Measurements from ENCODE around the gene AP3B1. TPM values are rescaled to one million over a fixed set of nuclear protein-coding genes. Genes with fewer than 3 reads are reported as not detected.
A peak's percentile ranks its signal among the peaks of the same experiment; 100 is the strongest.

Gene AP3B1
- total RNA-seq, 2 donors from 2014 or later: 53.4 to 74.0 TPM

DNA sequence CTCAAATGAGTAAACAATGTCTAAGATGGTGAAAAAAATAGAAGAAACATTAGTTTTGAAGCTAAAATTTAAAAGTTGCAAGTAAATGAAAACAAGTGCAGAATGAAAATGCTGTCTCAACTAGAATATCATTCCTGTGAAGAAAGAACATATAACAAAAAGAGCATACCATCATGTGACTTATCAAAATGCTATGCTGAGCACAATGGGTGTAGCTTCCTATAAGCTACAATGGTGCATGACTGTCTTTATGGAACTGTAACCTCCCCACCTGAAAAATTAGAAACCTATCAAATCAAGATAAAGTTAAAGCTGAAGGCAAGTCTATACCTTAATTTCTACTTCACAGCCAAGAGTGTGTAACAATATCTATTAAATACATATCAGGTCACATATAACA lies 192.0 kb downstream of the AP3B1 start:
- DNase-seq: no peak
- H3K4me1 ChIP-seq (ENCODE audit: control insufficient read depth, insufficient read depth, low read length): peaks cover 3% of the 10 kb centered on the region
- no peak overlapping the region for H3K4me3 ChIP-seq (ENCODE audit: low read length)
- no peaks in the 10 kb centered on the region for H3K27me3 Mint-ChIP-seq (ENCODE audit: insufficient read depth)
- no peak overlapping the region for H3K27ac ChIP-seq (ENCODE audit: low read depth, low read length)
- peaks cover 19% of the 10 kb centered on the region for H3K9me3 Mint-ChIP-seq
- H3K27ac Mint-ChIP-seq: no peak overlapping the region
- H3K27me3 ChIP-seq (ENCODE audit: control insufficient read depth, insufficient read depth, low read length, poor library complexity, severe bottlenecking): no peaks in the 10 kb centered on the region
- no peak overlapping the region for H3K9ac ChIP-seq (ENCODE audit: extremely low read depth, low read length, poor library complexity, severe bottlenecking)
- H3K4me1 Mint-ChIP-seq: peaks cover 8% of the 10 kb centered on the region
- H3K36me3 ChIP-seq (ENCODE audit: control insufficient read depth, insufficient read depth, low read length): peaks cover 38% of the 10 kb centered on the region
- TF ChIP-seq, protein P1, sequence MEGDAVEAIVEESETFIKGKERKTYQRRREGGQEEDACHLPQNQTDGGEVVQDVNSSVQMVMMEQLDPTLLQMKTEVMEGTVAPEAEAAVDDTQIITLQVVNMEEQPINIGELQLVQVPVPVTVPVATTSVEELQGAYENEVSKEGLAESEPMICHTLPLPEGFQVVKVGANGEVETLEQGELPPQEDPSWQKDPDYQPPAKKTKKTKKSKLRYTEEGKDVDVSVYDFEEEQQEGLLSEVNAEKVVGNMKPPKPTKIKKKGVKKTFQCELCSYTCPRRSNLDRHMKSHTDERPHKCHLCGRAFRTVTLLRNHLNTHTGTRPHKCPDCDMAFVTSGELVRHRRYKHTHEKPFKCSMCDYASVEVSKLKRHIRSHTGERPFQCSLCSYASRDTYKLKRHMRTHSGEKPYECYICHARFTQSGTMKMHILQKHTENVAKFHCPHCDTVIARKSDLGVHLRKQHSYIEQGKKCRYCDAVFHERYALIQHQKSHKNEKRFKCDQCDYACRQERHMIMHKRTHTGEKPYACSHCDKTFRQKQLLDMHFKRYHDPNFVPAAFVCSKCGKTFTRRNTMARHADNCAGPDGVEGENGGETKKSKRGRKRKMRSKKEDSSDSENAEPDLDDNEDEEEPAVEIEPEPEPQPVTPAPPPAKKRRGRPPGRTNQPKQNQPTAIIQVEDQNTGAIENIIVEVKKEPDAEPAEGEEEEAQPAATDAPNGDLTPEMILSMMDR (conservative IDR thresholded peaks at IDR 0.05): no peak
- H3K36me3 Mint-ChIP-seq (ENCODE audit: low read depth): peaks cover 48% of the 10 kb centered on the region
- H3K4me3 Mint-ChIP-seq: no peak overlapping the region
- peaks cover 27% of the 10 kb centered on the region for H3K9me3 ChIP-seq (ENCODE audit: control insufficient read depth, low read length)

DNA sequence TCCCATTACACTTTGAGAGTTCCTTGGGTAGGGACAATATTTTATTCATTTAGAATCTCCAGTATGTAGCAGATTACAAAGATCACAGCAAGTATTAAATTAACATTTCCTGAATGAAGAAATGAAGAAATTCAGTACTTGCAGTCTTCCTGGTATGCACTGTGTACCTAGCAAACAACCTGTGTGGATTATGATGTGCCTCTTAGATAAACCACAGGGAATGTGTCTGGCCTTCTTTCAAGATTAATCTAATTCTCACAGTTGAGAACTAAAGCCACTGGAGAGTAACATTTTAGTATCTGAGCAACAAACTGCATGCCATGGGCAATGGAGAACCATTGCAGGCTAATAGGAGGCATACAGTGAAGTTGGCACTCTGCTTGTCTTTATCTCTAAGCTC lies 199.4 kb downstream of the AP3B1 start:
- peaks cover 56% of the 10 kb centered on the region for H3K36me3 Mint-ChIP-seq (ENCODE audit: low read depth)
- H3K4me1 ChIP-seq (ENCODE audit: control insufficient read depth, insufficient read depth, low read length): no peaks in the 10 kb centered on the region
- H3K9me3 Mint-ChIP-seq: peaks cover 37% of the 10 kb centered on the region
- peaks cover 32% of the 10 kb centered on the region for H3K36me3 ChIP-seq (ENCODE audit: control insufficient read depth, insufficient read depth, low read length)
- peak overlapping the region; percentile 66 for H3K4me3 ChIP-seq (ENCODE audit: low read length)
- no peak overlapping the region for H3K4me3 Mint-ChIP-seq
- H3K27me3 Mint-ChIP-seq (ENCODE audit: insufficient read depth): no peaks in the 10 kb centered on the region
- TF ChIP-seq, protein P1 (conservative IDR thresholded peaks at IDR 0.05): no peak
- no peak overlapping the region for H3K27ac Mint-ChIP-seq
- DNase-seq: no peak
- H3K27ac ChIP-seq (ENCODE audit: low read depth, low read length): no peak overlapping the region
- H3K9me3 ChIP-seq (ENCODE audit: control insufficient read depth, low read length): peaks cover 35% of the 10 kb centered on the region
- no peaks in the 10 kb centered on the region for H3K27me3 ChIP-seq (ENCODE audit: control insufficient read depth, insufficient read depth, low read length, poor library complexity, severe bottlenecking)
- no peak overlapping the region for H3K9ac ChIP-seq (ENCODE audit: extremely low read depth, low read length, poor library complexity, severe bottlenecking)
- H3K4me1 Mint-ChIP-seq: no peaks in the 10 kb centered on the region

GRCh38 chr5:78090002-78090401 lies 204.5 kb downstream of the AP3B1 start:
- no peaks in the 10 kb centered on the region for H3K4me1 ChIP-seq (ENCODE audit: control insufficient read depth, insufficient read depth, low read length)
- H3K9ac ChIP-seq (ENCODE audit: extremely low read depth, low read length, poor library complexity, severe bottlenecking): no peak overlapping the region
- TF ChIP-seq, protein P1 (conservative IDR thresholded peaks at IDR 0.05): no peak
- Mint-ChIP-seq H3K27me3 (ENCODE audit: insufficient read depth) (no peaks in the 10 kb centered on the region), H3K4me3 (no peak overlapping the region), H3K36me3 (ENCODE audit: low read depth) (peaks cover 21% of the 10 kb centered on the region), H3K9me3 (peaks cover 3% of the 10 kb centered on the region), H3K4me1 (no peaks in the 10 kb centered on the region), H3K27ac (no peak overlapping the region)
- H3K27ac ChIP-seq (ENCODE audit: low read depth, low read length): no peak overlapping the region
- WGBS, 2 experiments (ENCODE audit: insufficient coverage in 1 of 2, insufficient read length in 1 of 2): 97 to 100% methylated on average over 1 of the region's 1 CpG
- no peaks in the 10 kb centered on the region for H3K27me3 ChIP-seq (ENCODE audit: control insufficient read depth, insufficient read depth, low read length, poor library complexity, severe bottlenecking)
- DNase-seq: no peak
- peaks cover 6% of the 10 kb centered on the region for H3K9me3 ChIP-seq (ENCODE audit: control insufficient read depth, low read length)
- H3K36me3 ChIP-seq (ENCODE audit: control insufficient read depth, insufficient read depth, low read length): peaks cover 18% of the 10 kb centered on the region
- H3K4me3 ChIP-seq (ENCODE audit: low read length): no peak overlapping the region
